GM12864 (cell line): ENCODE data around the gene FBXW7.

Source experiments
- DNase-seq: peaks from one replicate; pipeline ENCODE4 v3.0.0-alpha.2; 2011; ENCODE audit warnings: low read depth
- H3K4me3 ChIP-seq: 2 replicates; pipeline ENCODE4 v1.5.1; 2011; ENCODE audit warnings: mild to moderate bottlenecking, low read depth, low read length, control low read depth
- CTCF ChIP-seq: IDR thresholded peaks from 2 replicates; pipeline ENCODE4 v1.5.1; 2011; ENCODE audit warnings: low read depth, mild to moderate bottlenecking, moderate library complexity, low read length, control low read depth, inconsistent platforms; ENCODE audit errors: missing control alignments

FBXW7 gene

GRCh38 chr4:152344001-152344400 lies 191.9 kb downstream of the FBXW7 start:
- DNase-seq = no peak
- TF ChIP-seq CTCF = no peak
- H3K4me3 ChIP-seq = no peak overlapping the region

- no peak for TF ChIP-seq CTCF
- H3K4me3 ChIP-seq = no peak overlapping the region
- DNase-seq = no peak
These were observed 193.6 kb downstream of the FBXW7 start for GRCh38 chr4:152342293-152342692.

GRCh38 chr4:152340818-152341217 lies 195.1 kb downstream of the FBXW7 start:
- TF ChIP-seq CTCF = no peak
- no peak overlapping the region for H3K4me3 ChIP-seq
- no peak for DNase-seq

- no peak overlapping the region for H3K4me3 ChIP-seq
- TF ChIP-seq CTCF = no peak
- DNase-seq = no peak
These were observed 196.3 kb downstream of the FBXW7 start for GRCh38 chr4:152339576-152339975.

GRCh38 chr4:152334931-152335330 lies 201.0 kb downstream of the FBXW7 start:
- H3K4me3 ChIP-seq = no peak overlapping the region
- no peak for TF ChIP-seq CTCF
- no peak for DNase-seq

GRCh38 chr4:152331042-152331441 lies 204.8 kb downstream of the FBXW7 start:
- no peak for DNase-seq
- no peak overlapping the region for H3K4me3 ChIP-seq
- no peak for TF ChIP-seq CTCF

GRCh38 chr4:152328582-152328981 lies 207.3 kb downstream of the FBXW7 start:
- H3K4me3 ChIP-seq = no peak overlapping the region
- no peak for DNase-seq
- no peak for TF ChIP-seq CTCF
